ENCODE measurements around the gene FFAR2.
"Not testable (repeated sequence)": the region's sequence is repeated elsewhere in the genome, so short reads cannot be mapped to it uniquely, and the experiment has no call there.

Gene FFAR2

GRCh38 chr19:35399948-35400772 is 47.9 kb upstream of the FFAR2 start:
- Histone ChIP-seq H3K4me2 (ENCODE audit: low read length) (no peak overlapping the region), H3K9me2 (replicated peaks; ENCODE audit: control insufficient read depth, low read length) (no peaks in the 10 kb centered on the region), H3K9me3 (ENCODE audit: control insufficient read depth, insufficient read depth, low read length) (no peaks in the 10 kb centered on the region), H3K4me3 (ENCODE audit: low read length) (no peak overlapping the region), H3F3A (ENCODE audit: control insufficient read depth, insufficient read depth) (no peaks in the 10 kb centered on the region), H3K27ac (ENCODE audit: low read depth, low read length) (no peak overlapping the region), H3K4me1 (ENCODE audit: control insufficient read depth, low read length) (no peaks in the 10 kb centered on the region), H3K79me2 (ENCODE audit: control insufficient read depth, low read length) (no peaks in the 10 kb centered on the region), H3K27me3 (ENCODE audit: control insufficient read depth, low read length) (peaks cover 16% of the 10 kb centered on the region; the same call in 1 of the 2 replicates), H3K36me3 (ENCODE audit: control insufficient read depth, low read length) (no peaks in the 10 kb centered on the region), H4K20me1 (ENCODE audit: control insufficient read depth, insufficient read depth, low read depth, low read length) (0 out of 2 replicates have a peak, but pooled peaks cover 2% of the 10 kb centered on the region)
- TF ChIP-seq CTCF (IDR thresholded peaks at IDR 0.05; ENCODE audit: low read depth, low read length, poor library complexity, severe bottlenecking) = no peak
- no peak for TF ChIP-seq EZH2phosphoT487 (IDR thresholded peaks at IDR 0.05; ENCODE audit: borderline replicate concordance, low read length)

GRCh38 chr19:35400773-35401100 is 47.3 kb upstream of the FFAR2 start:
- Histone ChIP-seq H3K79me2 (ENCODE audit: control insufficient read depth, low read length) (no peaks in the 10 kb centered on the region), H4K20me1 (ENCODE audit: control insufficient read depth, insufficient read depth, low read depth, low read length) (0 out of 2 replicates have a peak, but pooled peaks cover 2% of the 10 kb centered on the region), H3K36me3 (ENCODE audit: control insufficient read depth, low read length) (no peaks in the 10 kb centered on the region), H3K4me2 (ENCODE audit: low read length) (no peak overlapping the region), H3K4me1 (ENCODE audit: control insufficient read depth, low read length) (0 out of 2 replicates have a peak, but pooled peaks cover 1% of the 10 kb centered on the region), H3K4me3 (ENCODE audit: low read length) (no peak overlapping the region), H3F3A (ENCODE audit: control insufficient read depth, insufficient read depth) (no peaks in the 10 kb centered on the region), H3K9me3 (ENCODE audit: control insufficient read depth, insufficient read depth, low read length) (no peaks in the 10 kb centered on the region), H3K27ac (ENCODE audit: low read depth, low read length) (no peak overlapping the region), H3K9me2 (replicated peaks; ENCODE audit: control insufficient read depth, low read length) (no peaks in the 10 kb centered on the region), H3K27me3 (ENCODE audit: control insufficient read depth, low read length) (peaks cover 19% of the 10 kb centered on the region)
- TF ChIP-seq CTCF (IDR thresholded peaks at IDR 0.05; ENCODE audit: low read depth, low read length, poor library complexity, severe bottlenecking) = no peak
- TF ChIP-seq EZH2phosphoT487 (IDR thresholded peaks at IDR 0.05; ENCODE audit: borderline replicate concordance, low read length) = no peak

GRCh38 chr19:35401416-35401815 is 46.6 kb upstream of the FFAR2 start:
- H3K27me3 ChIP-seq (ENCODE audit: control insufficient read depth, low read length) = peaks cover 18% of the 10 kb centered on the region
- not testable (repeated sequence) for H3K79me2 ChIP-seq (ENCODE audit: control insufficient read depth, low read length); H3K36me3 ChIP-seq (ENCODE audit: control insufficient read depth, low read length); H3K4me1 ChIP-seq (ENCODE audit: control insufficient read depth, low read length); H3K4me2 ChIP-seq (ENCODE audit: low read length); H3K9me3 ChIP-seq (ENCODE audit: control insufficient read depth, insufficient read depth, low read length); H3K27ac ChIP-seq (ENCODE audit: low read depth, low read length); H3K4me3 ChIP-seq (ENCODE audit: low read length); H3F3A ChIP-seq (ENCODE audit: control insufficient read depth, insufficient read depth); H3K9me2 ChIP-seq (replicated peaks; ENCODE audit: control insufficient read depth, low read length); H4K20me1 ChIP-seq (ENCODE audit: control insufficient read depth, insufficient read depth, low read depth, low read length)

GRCh38 chr19:35403116-35403760 is 44.8 kb upstream of the FFAR2 start:
- peaks cover 18% of the 10 kb centered on the region for H3K27me3 ChIP-seq (ENCODE audit: control insufficient read depth, low read length)
- H3K36me3 ChIP-seq (ENCODE audit: control insufficient read depth, low read length) = no peaks in the 10 kb centered on the region
- no peaks in the 10 kb centered on the region for H3K79me2 ChIP-seq (ENCODE audit: control insufficient read depth, low read length)
- no peaks in the 10 kb centered on the region for H3K9me2 ChIP-seq (replicated peaks; ENCODE audit: control insufficient read depth, low read length)
- H4K20me1 ChIP-seq (ENCODE audit: control insufficient read depth, insufficient read depth, low read depth, low read length) = 0 out of 2 replicates have a peak, but pooled peaks cover 2% of the 10 kb centered on the region
- H3K4me3 ChIP-seq (ENCODE audit: low read length) = no peak overlapping the region
- H3K27ac ChIP-seq (ENCODE audit: low read depth, low read length) = no peak overlapping the region
- no peaks in the 10 kb centered on the region for H3K9me3 ChIP-seq (ENCODE audit: control insufficient read depth, insufficient read depth, low read length)
- no peak overlapping the region for H3K4me2 ChIP-seq (ENCODE audit: low read length)
- H3K4me1 ChIP-seq (ENCODE audit: control insufficient read depth, low read length) = 0 out of 2 replicates have a peak, but pooled peaks cover 3% of the 10 kb centered on the region
- H3F3A ChIP-seq (ENCODE audit: control insufficient read depth, insufficient read depth) = no peaks in the 10 kb centered on the region
- no peak for TF ChIP-seq EZH2phosphoT487 (IDR thresholded peaks at IDR 0.05; ENCODE audit: borderline replicate concordance, low read length)
- no peak for TF ChIP-seq CTCF (IDR thresholded peaks at IDR 0.05; ENCODE audit: low read depth, low read length, poor library complexity, severe bottlenecking)

All from DOHH2 (cell line).